Ishikawa (cell line): Measurements from ENCODE around the gene IPO9.

Source experiments
- CEBPB ChIP-seq: IDR thresholded peaks from 2 replicates; pipeline ENCODE4 v1.6.1; 2012
- CREB1 ChIP-seq: IDR thresholded peaks from 2 replicates; pipeline ENCODE4 v1.6.1; 2012; ENCODE audit warnings: low read depth
- EGR1 ChIP-seq: IDR thresholded peaks from 2 replicates; pipeline ENCODE4 v1.6.1; 2012
- EP300 ChIP-seq: IDR thresholded peaks from 2 replicates; pipeline ENCODE4 v1.6.1; 2012; ENCODE audit warnings: borderline replicate concordance
- FOXM1 ChIP-seq: IDR thresholded peaks from 2 replicates; pipeline ENCODE4 v1.6.1; 2012; ENCODE audit warnings: low read depth, borderline replicate concordance
- MAX ChIP-seq: IDR thresholded peaks from 2 replicates; pipeline ENCODE4 v1.6.1; 2012
- NFIC ChIP-seq: IDR thresholded peaks from 2 replicates; pipeline ENCODE4 v1.6.1; 2012
- RAD21 ChIP-seq: IDR thresholded peaks from 2 replicates; pipeline ENCODE4 v1.6.1; 2012; ENCODE audit warnings: low read depth
- REST ChIP-seq: IDR thresholded peaks from 2 replicates; pipeline ENCODE4 v1.6.1; 2012; ENCODE audit warnings: low read depth, mild to moderate bottlenecking
- TAF1 ChIP-seq: IDR thresholded peaks from 2 replicates; pipeline ENCODE4 v1.6.1; 2012; ENCODE audit warnings: low read depth, mild to moderate bottlenecking
- TCF12 ChIP-seq: IDR thresholded peaks from 2 replicates; pipeline ENCODE4 v1.6.1; 2012; ENCODE audit warnings: low read depth
- TEAD4 ChIP-seq: IDR thresholded peaks from 2 replicates; pipeline ENCODE4 v1.6.1; 2012
- USF1 ChIP-seq: IDR thresholded peaks from 2 replicates; pipeline ENCODE4 v1.6.1; 2012
- YY1 ChIP-seq: IDR thresholded peaks from 2 replicates; pipeline ENCODE4 v1.6.1; 2012; ENCODE audit warnings: low read depth
- ZBTB7A ChIP-seq: IDR thresholded peaks from 2 replicates; pipeline ENCODE4 v1.6.1; 2012; ENCODE audit warnings: low read depth

Gene IPO9

GRCh38 chr1:201883266-201883665 is 54.3 kb downstream of the IPO9 start:
- TF ChIP-seq EGR1 (no peak), MAX (no peak), USF1 (no peak), FOXM1 (no peak), ZBTB7A (no peak), CEBPB (no peak)

- TF ChIP-seq EP300: no peak
- TF ChIP-seq ZBTB7A: no peak
- TF ChIP-seq TCF12: no peak
- no peak for TF ChIP-seq FOXM1
- TF ChIP-seq MAX: no peak
- TF ChIP-seq USF1: no peak
- no peak for TF ChIP-seq NFIC
- TF ChIP-seq RAD21: no peak
- no peak for TF ChIP-seq EGR1
- TF ChIP-seq CREB1: no peak
- TF ChIP-seq TAF1: no peak
- TF ChIP-seq REST: no peak
- no peak for TF ChIP-seq TEAD4
- no peak for TF ChIP-seq YY1
- TF ChIP-seq CEBPB: no peak
Measured at GRCh38 chr1:201883786-201884185, 54.8 kb downstream of the IPO9 start.

- TF ChIP-seq REST (no peak), MAX (no peak), TAF1 (no peak), TCF12 (no peak), CREB1 (no peak), CEBPB (no peak), FOXM1 (no peak), EP300 (no peak), TEAD4 (no peak), EGR1 (no peak), NFIC (no peak), USF1 (no peak), RAD21 (no peak), YY1 (no peak), ZBTB7A (no peak)
Measured at GRCh38 chr1:201884425-201884824, 55.5 kb downstream of the IPO9 start.

GRCh38 chr1:201885531-201886075 is 56.6 kb downstream of the IPO9 start:
- no peak for TF ChIP-seq YY1
- no peak for TF ChIP-seq REST
- TF ChIP-seq RAD21: no peak
- no peak for TF ChIP-seq NFIC
- TF ChIP-seq CREB1: no peak
- TF ChIP-seq ZBTB7A: no peak
- no peak for TF ChIP-seq USF1
- no peak for TF ChIP-seq MAX
- TF ChIP-seq TAF1: no peak
- TF ChIP-seq FOXM1: no peak
- no peak for TF ChIP-seq TEAD4
- no peak for TF ChIP-seq CEBPB
- TF ChIP-seq TCF12: no peak
- no peak for TF ChIP-seq EGR1
- TF ChIP-seq EP300: no peak
